Prostate gland (tissue), 2 donors: ENCODE data around the gene OPRM1.

Experiments used
- POLR2A ChIP-seq: fragments of 450-650 bp; IDR thresholded peaks from one replicate; pipeline ENCODE4 v1.6.1; 2016; ENCODE audit warnings: antibody characterized with exemption, mild to moderate bottlenecking
- POLR2AphosphoS5 ChIP-seq: sonication (generic); formaldehyde crosslinking; IDR thresholded peaks from one replicate; pipeline ENCODE4 v1.6.1; 2017; ENCODE audit warnings: antibody characterized with exemption
- TF ChIP-seq, protein P1 (sequence below), 4 experiments: fragments of 200-600 bp in 2 of 4; fragments of 450-650 bp in 2 of 4; sonication (generic) in 2 of 4; IDR thresholded peaks; 1 replicate in 3 of 4; 2 replicates in 1 of 4; pipeline ENCODE4 v1.5.1; 2016 to 2019; ENCODE audit warnings: antibody characterized with exemption in 4 of 4, mild to moderate bottlenecking in 2 of 4, moderate library complexity in 2 of 4

DNA sequence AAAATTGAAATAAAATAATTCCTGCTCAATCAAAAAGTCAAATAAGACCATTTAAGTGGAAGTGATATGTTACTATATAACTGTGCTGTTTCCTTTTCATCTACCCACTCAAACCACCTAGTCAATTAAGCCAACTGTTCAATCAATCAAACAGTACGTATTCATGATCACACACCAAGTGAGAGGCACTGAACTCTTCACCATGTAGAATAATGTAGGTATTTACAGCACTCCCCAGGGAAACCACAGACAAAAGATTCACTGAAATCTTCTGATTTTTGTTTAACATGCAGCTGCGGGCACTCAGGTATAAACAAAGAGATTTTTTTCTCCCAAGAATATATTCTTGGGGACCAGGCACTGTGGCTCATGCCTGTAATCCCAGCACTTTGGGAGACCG, 21.3 kb upstream of the OPRM1 start:
- TF ChIP-seq, protein P1, sequence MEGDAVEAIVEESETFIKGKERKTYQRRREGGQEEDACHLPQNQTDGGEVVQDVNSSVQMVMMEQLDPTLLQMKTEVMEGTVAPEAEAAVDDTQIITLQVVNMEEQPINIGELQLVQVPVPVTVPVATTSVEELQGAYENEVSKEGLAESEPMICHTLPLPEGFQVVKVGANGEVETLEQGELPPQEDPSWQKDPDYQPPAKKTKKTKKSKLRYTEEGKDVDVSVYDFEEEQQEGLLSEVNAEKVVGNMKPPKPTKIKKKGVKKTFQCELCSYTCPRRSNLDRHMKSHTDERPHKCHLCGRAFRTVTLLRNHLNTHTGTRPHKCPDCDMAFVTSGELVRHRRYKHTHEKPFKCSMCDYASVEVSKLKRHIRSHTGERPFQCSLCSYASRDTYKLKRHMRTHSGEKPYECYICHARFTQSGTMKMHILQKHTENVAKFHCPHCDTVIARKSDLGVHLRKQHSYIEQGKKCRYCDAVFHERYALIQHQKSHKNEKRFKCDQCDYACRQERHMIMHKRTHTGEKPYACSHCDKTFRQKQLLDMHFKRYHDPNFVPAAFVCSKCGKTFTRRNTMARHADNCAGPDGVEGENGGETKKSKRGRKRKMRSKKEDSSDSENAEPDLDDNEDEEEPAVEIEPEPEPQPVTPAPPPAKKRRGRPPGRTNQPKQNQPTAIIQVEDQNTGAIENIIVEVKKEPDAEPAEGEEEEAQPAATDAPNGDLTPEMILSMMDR (IDR thresholded peaks at IDR 0.05): no peak
- TF ChIP-seq POLR2A: no peak
- no peak for TF ChIP-seq POLR2AphosphoS5
